HL-60 (cell line): ENCODE measurements around the gene PHC1.
A peak's percentile ranks its signal among the peaks of the same experiment; 100 is the strongest.

Source experiments
- CTCF ChIP-seq: IDR thresholded peaks from one replicate; pipeline ENCODE4 v1.5.1; 2011; ENCODE audit warnings: low read length, control low read depth, inconsistent platforms; ENCODE audit not compliant: insufficient read depth
- REST ChIP-seq: IDR thresholded peaks from 2 replicates; pipeline ENCODE4 v1.6.1; 2012; ENCODE audit warnings: low read depth; ENCODE audit not compliant: insufficient replicate concordance

GRCh38 chr12:8890313-8891085 is 23.8 kb upstream of the PHC1 start:
- TF ChIP-seq CTCF (peak; percentile 55), REST (no peak)
